ENCODE results near the gene C13orf42.

DNA sequence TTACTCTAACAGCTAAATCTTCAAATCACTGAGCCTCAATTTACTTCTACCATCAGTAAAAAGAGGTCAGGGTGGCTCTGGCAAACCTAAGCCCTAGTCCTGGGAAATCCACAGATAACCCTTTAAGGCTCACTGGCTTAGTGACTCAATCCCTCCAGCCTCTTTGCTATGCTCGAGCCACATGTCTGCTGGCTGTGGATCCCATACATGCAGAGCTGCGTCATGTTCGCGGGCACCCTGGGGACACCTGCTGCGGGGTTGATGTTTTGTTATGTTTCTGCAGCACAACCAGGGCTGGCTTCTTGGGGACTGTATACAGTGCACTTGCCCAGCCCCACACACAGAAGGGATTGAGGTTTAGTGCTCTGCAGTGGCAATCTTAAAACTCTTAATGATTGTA is 41.6 kb upstream of the C13orf42 start:
- no peak for TF ChIP-seq JUND (IDR thresholded peaks at IDR 0.05)
- TF ChIP-seq YY1 (IDR thresholded peaks at IDR 0.05; ENCODE audit: extremely low read depth, insufficient replicate concordance, low read depth, low read length), result no peak
- TF ChIP-seq, protein P1, sequence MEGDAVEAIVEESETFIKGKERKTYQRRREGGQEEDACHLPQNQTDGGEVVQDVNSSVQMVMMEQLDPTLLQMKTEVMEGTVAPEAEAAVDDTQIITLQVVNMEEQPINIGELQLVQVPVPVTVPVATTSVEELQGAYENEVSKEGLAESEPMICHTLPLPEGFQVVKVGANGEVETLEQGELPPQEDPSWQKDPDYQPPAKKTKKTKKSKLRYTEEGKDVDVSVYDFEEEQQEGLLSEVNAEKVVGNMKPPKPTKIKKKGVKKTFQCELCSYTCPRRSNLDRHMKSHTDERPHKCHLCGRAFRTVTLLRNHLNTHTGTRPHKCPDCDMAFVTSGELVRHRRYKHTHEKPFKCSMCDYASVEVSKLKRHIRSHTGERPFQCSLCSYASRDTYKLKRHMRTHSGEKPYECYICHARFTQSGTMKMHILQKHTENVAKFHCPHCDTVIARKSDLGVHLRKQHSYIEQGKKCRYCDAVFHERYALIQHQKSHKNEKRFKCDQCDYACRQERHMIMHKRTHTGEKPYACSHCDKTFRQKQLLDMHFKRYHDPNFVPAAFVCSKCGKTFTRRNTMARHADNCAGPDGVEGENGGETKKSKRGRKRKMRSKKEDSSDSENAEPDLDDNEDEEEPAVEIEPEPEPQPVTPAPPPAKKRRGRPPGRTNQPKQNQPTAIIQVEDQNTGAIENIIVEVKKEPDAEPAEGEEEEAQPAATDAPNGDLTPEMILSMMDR (IDR thresholded peaks at IDR 0.05 in 2 of 3, conservative IDR thresholded peaks at IDR 0.05 in 1 of 3; ENCODE audit: borderline replicate concordance in 1 of 3, insufficient read depth in 1 of 3, low read depth in 2 of 3, low read length in 2 of 3), result no peak
